HS-5 (cell line): ENCODE data around the gene CAPN12.

Experiments used
- DNase-seq: peaks from one replicate; pipeline ENCODE4 v3.0.0-alpha.2; 2012; ENCODE audit warnings: low read depth

Gene CAPN12

DNA sequence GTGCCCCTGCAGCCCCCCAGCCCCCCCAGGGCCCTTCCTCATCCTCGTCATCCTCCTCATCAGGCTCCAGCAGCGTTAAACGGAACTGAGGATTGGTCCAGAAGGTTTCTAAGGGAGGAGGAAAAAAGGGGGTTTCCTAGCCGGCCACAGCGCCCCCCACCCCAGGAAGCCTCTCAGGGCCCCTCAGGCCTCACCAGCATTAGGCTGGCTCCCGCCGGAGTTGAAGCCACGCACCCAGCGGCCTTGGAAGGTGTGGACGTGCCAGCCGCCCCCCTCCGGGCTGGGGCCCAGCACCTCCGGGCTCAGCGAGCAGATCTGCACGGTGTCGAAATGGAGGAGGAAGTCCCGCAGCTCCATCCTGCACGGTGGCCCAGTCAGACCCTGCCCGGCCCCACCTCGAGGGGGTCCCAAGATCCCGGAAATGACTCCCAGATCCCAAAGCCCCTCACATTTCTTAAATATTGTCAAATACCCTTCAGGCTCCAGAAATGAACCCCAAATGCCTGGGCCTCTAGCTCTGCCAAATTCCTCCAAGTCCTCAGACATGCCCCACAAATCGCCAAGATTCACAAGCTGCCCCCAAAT, 6.9 kb downstream of the CAPN12 start:
- no peak for DNase-seq

DNA sequence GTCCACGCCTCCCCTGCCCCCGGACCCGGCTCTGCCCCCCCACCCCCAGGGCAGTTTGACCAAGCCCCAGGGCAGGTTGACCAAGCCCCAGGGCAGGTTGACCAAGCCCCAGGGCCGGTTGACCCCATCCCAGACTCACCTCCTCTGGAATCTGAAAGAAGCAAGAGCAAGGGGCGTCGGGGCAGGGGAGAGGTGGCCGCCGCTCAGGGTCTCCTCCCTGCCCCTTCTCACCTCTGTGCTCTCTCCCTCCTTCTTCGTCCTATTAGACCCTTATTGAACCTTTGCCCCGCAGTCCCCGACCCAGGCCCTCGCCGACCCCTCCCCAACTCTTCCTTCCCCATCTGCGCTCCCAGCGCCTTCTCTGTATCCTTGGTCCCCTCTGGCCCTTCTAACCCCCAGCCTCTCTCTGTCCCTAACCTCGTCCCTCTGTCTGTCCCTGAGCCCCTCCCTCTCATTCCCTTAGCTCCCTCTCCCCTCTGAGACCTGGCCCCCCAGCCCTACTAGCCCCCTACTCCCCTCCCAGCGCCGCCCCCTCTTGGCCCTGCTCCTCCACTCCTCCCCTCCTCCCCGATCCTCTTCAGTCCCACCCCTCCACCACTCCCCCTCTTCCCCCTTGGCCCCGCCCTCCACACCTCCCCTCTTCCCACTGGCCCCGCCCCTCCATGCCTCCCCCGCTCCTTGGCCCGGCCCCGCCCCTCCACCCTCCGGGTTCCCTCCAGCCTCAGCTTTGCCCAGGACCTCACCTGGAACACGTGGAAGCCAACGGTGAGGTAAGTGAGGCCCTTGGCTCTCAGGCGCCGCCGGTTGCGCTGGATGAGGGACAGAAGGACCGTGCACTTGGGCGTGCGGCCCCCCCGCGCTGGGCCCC, 7.6 kb downstream of the CAPN12 start:
- DNase-seq, result no peak

DNA sequence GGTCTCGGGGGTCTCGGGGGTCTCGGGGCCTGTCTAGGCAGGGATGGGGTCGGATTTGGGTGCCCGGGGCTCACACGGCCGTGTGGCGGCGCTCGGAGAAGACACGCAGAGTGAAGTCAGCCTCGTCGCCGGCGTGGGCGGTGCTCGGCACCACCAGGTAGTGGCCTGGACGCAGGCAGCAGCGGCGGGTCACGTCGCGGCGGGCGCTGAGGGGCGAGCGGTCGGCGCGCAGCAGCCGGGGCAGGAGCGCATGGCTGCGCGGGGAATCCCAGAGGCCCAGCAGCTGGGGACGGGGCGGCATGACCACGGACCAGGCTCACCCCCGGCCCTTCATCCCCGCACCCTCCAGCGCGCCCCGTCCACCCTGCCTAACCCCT, 8.2 kb downstream of the CAPN12 start:
- DNase-seq, result no peak

DNA sequence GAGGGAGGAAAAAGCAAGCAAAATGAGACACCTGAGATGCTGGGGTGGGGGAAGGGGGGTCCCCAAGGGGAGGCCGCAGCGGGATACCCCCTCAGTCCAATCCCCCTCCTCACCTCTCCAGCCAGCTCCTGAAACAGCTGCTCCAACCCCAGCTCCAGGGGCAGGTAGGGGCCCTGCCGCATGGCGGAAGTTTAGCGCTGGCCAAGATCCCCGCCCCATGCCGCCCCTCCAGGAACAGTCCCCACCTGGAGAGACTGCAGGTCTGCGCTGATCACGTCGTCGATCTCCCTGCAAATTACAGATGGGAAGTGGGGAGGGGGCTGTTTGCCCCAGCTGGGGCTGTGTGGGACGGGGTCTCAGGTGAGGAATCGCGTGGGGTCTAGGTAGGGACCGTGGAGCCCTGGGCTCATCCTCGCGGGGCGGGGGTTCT, 9.0 kb downstream of the CAPN12 start:
- no peak for DNase-seq

DNA sequence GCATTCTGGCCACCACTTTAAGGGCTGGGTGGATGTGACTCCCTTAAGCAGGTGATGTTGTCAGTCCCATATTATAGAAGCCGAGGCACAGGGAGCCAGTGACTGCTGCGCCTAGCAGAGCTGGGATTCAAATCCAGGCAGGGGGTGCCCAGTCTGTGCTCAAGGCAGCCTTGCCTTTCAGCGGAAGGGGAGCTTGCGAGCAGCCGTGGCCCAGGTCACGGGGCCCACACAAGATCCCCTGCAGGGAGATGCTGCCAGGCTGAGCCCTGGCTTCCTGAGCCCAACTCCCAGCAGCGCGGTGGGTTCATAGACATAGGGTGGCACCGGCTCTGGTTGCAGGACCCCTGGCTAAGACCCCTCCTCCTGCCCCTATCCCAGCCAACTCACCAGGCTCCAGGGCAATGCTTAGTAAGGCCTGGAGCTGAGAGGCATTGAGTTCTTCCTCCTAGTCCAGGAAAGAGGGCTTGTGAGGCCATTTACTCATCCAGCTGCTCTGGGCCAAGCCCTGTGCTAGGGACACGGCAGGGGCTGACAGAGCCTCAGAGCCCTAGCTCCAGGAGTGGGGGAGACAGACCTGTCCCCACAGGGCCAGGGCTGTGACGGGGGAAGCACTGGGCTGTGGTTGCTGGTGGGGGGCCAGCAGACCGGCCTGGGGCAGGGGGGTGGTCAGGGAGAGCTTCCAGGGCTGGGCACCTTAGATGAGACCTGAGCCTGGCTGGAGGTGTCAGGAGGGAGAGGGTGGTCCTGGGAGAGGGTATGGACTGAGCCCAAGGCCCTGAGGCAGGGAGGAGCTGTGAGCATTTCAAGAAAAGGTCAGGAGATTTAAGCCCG, 9.6 kb downstream of the CAPN12 start:
- no peak for DNase-seq

DNA sequence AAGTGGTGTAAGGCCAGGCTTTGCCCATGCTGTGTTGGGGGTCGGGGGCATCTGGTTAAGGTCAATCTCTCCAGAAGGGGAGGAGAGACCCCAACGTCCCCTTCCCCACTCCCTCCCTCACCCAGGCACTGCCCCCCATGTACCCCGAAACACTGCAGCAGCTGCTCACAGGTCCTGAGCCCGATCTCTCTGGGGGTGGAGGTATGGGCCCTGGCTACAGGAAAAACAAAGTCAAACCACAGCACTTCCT, 10.2 kb downstream of the CAPN12 start:
- no peak for DNase-seq

DNA sequence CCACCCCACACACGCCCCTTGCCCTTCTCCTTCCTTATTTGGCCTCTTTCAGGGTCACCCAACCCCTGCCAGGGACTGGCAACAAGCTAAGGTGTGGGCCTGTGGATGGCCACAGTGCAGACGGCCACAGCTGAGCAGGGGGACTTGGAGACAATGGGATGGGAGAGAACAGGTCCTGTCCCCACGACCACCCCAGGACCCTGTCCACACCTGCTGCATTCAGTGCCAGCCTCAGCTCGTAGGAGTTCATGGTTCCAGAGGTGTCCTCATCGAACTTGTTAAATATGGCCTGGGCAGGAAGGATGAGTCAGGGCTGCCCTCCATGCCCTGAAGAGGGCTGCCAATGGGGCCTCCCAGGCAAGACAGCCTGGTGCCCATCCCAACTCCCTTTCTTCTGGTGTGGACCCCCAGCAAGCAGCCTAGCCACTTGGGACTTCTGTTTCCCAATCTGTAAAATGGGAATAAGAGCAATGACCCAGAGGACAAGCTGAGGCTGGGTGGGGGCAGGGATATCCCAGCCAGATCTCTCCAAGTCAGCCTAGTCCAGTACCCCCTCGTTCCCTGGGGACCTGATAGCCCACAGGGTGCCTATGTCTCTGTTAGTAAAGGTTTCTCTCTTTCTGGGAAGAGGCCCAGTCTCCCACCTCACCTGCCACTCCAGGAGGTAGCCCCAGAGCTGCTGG, 10.6 kb downstream of the CAPN12 start:
- no peak for DNase-seq

DNA sequence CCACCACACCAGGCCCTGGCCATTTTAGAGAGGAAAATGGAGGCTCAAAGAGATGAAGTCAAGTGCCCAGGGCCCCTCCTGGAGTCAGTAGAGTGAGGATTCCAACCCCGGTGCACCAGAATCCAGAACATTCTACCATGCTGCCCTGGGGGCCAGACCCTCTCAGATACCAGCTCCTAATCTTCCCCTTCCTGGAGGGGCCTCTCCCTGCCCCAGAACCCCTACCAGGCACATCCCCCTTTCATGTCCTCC, 11.1 kb downstream of the CAPN12 start:
- no peak for DNase-seq

DNA sequence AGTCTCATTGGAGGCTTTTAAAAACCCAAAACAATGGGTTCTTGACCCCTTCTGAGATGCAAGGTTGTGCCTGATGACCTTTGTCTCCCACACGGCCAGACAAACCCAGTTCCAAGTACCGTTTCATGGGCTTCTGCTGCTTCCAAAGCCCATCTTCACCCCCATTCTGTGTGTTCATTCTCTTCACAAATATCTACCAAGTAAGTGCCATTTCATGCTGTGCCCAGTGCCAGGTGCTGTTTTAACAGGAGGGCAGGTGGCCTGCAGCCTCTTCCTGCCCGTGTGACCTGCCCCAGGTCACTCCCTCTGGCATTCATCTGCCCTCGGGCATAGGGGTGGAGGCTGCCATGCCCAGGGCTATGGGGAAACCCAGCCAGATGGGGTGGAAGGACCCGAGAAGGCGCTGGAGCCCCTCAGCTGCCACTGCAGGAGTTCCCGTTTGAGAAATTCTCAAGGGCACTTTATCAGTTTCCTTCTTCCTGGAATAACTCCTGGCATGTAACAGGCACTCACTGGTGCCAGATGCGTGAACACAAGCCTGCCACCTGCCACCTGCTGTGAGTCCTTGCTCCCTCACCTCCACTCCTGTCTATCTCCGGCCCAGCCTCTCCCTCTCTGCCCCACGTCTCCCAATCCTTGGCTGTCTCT, 12.5 kb downstream of the CAPN12 start:
- no peak for DNase-seq

DNA sequence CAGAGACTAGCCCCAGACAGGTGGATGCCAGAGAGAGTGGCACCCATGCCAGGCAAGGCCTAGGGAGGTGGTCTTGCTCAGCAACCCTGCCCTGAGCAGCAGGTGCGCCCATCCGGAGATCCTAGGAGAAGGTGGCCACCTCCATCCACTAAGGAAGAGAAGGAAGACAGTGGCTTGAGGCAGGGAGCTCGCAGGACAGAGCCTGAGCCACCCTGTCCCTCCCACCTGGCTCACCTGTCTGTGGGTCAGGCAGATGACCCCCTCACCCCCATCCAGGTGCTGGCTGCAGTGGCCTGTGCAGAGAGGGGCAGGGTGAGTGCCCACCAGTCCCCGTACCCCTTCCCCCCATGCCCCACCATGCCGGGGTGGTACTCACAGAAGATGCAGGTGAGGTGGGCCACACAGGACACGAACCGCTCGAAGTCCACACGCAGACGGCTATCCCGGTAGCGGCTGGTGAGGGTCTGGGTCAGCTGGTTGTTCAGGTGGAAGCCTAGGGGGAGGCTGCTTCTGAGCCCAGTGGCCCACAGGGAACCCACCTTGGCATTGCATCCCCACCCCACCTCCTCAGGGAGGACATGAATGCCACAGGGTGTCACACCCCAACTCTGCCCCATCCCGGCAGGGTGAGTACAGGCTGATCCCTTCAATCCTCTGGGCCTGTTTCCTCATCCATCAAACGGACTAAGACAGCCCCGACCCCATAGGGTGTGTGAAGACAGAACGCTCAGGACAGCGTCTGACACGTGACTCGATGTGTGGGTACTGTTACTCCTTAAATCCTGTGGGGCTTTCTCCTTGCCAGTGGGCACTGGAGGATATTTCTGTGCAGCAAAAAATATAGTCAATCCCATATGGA, 13.3 kb downstream of the CAPN12 start:
- DNase-seq, result no peak

DNA sequence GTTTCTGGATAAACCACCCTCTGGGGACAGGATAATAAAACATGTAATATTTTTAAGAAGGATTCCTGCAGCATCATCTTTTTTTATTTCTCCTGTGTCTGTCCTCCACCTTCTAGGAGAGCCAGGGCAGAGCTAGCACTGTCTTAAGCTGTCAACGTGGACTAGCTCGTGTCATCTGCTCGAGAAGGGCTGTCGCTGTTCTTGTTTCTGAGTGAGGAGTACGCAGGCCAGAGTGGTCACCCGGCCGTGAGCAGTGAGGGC, 13.9 kb downstream of the CAPN12 start:
- no peak for DNase-seq

DNA sequence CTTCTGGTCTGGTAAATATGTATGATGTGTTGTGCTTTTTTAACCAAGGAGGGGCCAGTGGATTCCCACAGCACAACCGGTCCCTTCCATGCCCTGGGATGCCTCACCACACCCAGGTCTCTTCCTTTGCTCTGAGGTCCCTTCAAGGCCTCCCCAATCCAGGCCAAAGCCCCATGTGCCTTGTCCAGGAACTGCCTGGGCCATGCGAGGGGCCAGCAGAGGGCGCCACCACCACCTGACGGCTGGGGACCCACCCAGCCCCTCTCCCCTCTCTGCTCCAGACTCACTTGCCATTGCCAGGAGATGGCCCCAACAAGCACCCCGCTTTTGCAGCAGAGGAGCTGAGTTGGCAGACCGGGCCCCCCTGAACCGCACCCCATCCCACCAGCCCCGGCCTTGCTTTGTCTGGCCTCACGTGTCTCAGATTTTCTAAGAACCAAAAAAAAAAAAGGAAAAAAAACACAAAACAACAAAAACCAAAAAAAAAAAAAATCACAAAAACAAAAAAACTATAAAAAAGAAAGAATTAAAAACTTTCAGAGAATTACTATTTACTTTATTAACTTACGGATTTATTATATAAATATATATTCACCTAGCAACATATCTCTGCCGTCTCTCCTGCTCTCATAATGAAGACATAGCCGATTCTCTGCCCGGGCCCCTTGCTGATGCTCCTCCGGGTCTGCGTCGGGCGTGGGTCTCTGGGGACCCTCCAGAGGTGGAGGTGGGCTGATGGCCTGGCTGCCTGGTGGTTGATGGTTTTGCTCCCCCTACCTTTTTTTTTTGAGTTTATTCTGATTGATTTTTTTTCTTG, 14.4 kb downstream of the CAPN12 start:
- DNase-seq, result no peak

DNA sequence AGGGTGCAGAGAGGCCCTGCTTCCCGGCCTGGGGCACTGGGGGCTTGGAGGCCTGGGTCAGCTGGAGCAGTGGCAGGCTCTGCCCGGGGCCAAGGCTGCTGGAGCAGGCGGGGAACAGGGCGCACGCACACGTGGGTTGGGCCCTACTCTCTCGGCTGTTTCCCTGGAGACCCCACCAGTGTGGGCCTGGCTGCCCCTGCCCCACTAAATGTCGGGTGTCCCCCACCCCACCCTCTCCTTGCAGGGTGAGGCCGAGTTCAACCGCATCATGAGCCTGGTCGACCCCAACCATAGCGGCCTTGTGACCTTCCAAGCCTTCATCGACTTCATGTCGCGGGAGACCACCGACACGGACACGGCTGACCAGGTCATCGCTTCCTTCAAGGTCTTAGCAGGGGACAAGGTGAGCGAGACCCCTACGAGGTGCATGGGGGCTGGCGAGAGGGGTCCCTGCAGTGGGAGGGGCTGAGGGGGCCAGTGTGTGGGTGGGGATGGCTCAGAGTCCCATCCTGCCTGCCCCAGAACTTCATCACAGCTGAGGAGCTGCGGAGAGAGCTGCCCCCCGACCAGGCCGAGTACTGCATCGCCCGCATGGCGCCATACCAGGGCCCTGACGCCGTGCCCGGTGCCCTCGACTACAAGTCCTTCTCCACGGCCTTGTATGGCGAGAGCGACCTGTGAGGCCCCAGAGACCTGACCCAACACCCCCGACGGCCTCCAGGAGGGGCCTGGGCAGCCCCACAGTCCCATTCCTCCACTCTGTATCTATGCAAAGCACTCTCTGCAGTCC, 15.3 kb downstream of the CAPN12 start:
- no peak for DNase-seq

DNA sequence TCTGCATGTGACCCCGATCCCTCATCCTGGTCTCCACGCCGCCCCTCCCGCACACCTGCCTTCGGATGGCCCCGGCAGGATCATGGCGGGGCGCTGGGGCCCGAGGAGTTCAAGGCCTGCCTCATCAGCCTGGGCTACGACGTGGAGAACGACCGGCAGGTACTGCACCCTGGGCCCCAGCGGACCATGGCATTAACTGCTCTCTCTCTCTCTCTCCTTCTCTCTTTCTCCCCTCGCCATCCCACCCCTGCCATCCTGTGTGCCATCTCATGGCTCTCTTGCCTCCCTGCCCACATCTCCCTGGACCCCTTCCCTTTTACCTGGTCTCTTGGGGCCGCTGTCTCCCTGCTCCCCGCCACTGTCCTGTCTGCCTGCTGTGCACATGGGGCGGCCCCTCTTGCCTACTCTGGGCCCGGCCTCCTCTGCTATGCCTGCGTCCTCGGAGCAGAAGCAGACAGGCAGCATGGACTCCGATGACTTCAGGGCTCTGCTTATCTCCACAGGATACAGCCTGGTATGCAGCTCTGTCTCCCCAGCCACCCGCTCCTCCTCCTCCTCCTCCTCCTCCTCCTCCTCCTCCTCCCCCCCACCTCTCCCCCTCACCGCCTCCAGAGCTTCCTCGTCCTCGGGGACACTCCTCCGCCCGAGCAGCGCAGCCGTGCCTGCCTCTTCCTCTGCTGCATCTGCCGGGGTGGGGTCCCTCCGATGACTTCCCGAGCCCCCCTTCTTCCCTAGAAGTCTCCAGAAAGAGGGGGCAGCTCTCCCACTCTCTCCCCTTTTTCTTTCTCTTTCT, 16.2 kb downstream of the CAPN12 start:
- no peak for DNase-seq

DNA sequence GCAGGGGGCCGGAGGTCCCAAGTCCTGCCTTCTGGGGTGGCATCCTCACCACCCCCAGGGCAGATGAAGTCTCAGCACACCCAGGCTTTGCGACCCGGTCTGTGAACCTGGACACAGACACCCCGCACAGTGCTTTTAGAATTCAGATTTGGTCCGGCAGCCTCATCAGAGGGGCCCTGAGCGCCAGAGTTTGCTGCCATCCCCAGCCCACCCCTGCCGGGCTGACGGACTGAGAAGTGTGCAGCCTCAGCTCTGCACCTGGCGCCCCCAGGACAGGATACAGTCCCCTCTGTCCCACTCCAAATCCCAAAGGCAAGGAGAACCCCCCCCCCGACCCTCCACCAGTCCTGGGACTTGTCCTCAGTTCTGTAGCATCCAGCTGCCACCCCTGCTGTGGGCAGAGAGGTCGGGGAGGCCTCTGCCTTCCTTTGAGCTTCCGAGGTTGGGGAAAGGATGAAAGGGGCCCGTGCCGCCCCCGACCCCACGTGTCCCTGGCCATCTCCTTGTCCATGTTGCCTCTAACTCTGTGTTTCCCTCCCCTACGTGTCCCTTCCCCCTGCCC, 16.9 kb downstream of the CAPN12 start:
- no peak for DNase-seq

DNA sequence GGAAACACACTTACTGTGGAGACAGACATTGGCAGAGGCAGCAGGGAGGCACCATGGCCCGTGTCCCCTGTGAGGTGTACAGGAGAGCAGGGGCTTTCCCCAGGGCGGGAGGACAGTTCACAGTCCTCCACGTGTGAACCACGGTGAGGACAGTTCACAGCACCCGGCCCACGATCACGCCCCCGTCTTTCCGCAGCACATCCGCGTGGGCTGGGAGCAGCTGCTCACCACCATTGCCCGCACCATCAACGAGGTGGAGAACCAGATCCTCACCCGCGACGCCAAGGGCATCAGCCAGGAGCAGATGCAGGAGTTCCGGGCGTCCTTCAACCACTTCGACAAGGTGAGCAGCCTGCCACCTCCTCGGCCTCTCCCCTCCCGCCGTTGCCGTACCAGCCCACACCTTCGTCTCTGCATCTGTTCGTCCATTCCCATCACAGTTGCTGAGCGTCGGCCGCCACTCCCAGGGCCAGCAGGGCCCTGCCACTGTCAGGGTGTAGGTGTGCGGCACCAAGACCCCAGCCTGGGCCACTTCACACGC, 17.4 kb downstream of the CAPN12 start:
- no peak for DNase-seq

DNA sequence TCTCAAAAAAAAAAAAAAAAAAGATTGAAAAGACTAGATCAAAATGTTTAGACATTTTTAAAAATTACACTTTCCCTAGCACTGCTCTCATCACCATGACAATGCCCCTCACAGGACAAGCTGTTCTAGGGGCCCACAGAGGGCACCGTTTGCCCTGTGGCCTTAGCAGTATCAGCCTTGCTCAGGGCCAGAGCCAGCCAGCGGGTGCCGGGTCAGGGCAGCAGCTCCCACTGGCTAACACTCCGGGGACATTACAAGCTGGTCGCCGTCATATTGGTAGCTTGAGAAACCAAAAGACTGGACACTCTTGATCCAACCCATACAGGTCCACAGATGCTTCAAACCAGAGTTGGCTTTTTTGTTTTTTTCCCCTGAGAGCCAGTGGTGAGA, 18.0 kb downstream of the CAPN12 start:
- no peak for DNase-seq

DNA sequence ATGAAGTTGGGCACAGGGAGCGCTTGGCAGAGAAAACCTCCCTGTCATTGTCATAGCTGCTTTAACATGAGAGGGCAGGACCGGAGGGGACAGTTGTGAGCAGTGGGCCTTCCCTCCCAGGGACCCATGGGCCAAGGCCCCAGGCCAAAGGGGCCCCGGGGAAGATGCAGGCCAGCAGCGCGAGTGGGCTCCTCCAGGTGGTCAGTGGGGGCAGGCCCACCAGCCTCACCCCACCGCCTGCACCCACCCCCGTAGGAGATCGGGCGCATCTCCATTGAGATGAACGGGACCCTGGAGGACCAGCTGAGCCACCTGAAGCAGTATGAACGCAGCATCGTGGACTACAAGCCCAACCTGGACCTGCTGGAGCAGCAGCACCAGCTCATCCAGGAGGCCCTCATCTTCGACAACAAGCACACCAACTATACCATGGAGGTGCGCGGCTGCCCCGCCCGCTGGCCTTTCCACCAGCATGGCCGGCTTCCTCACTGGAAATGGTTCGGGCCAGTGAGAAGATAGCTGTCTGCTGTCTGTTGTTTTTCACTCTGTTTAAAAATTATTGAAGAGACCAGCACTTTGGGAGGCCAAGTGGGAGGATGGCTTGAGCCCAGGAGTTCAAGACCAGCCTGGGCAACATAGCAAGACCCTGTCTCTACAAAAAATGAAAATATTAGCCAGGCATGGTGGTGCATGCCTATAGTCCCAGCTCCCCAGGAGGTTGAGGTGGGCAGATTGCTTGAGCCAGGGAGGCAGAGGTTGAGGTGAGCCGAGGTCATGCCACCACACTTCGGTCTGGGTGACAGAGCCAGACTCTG, 18.6 kb downstream of the CAPN12 start:
- DNase-seq, result no peak
